PFSK-1 (cell line): Measurements from ENCODE around the gene COL1A2.

Experiments
- FOXP2 ChIP-seq: optimal IDR thresholded peaks from 2 replicates; pipeline ENCODE3; 2011; ENCODE audit warnings: borderline replicate concordance, control low read depth, inconsistent platforms; ENCODE audit not compliant: insufficient read depth; ENCODE audit errors: extremely low read length, extremely low read depth
- POLR2AphosphoS5 ChIP-seq: IDR thresholded peaks from 2 replicates; pipeline ENCODE4 v1.6.1; 2012; ENCODE audit warnings: low read depth, mild to moderate bottlenecking, control low read depth, low read length, moderate library complexity
- SIN3A ChIP-seq: IDR thresholded peaks from 2 replicates; pipeline ENCODE4 v1.6.1; 2012; ENCODE audit warnings: mild to moderate bottlenecking, low read length, moderate library complexity, borderline replicate concordance; ENCODE audit not compliant: insufficient read depth
- TAF1 ChIP-seq: IDR thresholded peaks from 2 replicates; pipeline ENCODE4 v1.6.1; 2012; ENCODE audit warnings: low read length, control low read depth, borderline replicate concordance; ENCODE audit not compliant: insufficient read depth
- TF ChIP-seq, protein P1 (sequence below), 2 experiments: IDR thresholded peaks; 2 replicates each; pipeline versions ENCODE4 v1.6.1 to v1.8.0; 2011 to 2012; ENCODE audit warnings: low read depth in 2 of 2, low read length in 2 of 2, control low read depth in 1 of 2, inconsistent platforms in 1 of 2, mild to moderate bottlenecking in 1 of 2, moderate library complexity in 1 of 2; ENCODE audit not compliant: insufficient read depth in 1 of 2

Gene COL1A2

DNA sequence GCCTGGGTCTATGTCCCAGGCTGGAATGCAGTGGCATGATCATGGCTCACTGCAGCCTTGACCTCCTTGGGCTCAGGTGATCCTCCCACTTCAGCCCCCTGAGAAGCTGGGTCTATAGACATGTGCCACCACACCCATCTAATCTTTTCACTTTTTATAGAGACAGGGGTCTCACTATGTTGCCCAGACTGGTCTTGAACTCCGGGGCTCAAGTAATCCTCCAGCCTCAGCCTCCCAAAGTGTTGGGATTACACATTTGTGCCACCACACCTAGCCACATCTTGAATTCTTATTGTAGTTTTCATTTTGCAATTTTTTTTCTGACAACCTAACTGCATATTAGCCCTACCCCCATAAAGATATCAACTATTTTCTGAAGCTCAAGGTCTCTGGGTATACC lies 18.4 kb upstream of the COL1A2 start:
- TF ChIP-seq POLR2AphosphoS5 (no peak), SIN3A (no peak)
- TF ChIP-seq, protein P1, sequence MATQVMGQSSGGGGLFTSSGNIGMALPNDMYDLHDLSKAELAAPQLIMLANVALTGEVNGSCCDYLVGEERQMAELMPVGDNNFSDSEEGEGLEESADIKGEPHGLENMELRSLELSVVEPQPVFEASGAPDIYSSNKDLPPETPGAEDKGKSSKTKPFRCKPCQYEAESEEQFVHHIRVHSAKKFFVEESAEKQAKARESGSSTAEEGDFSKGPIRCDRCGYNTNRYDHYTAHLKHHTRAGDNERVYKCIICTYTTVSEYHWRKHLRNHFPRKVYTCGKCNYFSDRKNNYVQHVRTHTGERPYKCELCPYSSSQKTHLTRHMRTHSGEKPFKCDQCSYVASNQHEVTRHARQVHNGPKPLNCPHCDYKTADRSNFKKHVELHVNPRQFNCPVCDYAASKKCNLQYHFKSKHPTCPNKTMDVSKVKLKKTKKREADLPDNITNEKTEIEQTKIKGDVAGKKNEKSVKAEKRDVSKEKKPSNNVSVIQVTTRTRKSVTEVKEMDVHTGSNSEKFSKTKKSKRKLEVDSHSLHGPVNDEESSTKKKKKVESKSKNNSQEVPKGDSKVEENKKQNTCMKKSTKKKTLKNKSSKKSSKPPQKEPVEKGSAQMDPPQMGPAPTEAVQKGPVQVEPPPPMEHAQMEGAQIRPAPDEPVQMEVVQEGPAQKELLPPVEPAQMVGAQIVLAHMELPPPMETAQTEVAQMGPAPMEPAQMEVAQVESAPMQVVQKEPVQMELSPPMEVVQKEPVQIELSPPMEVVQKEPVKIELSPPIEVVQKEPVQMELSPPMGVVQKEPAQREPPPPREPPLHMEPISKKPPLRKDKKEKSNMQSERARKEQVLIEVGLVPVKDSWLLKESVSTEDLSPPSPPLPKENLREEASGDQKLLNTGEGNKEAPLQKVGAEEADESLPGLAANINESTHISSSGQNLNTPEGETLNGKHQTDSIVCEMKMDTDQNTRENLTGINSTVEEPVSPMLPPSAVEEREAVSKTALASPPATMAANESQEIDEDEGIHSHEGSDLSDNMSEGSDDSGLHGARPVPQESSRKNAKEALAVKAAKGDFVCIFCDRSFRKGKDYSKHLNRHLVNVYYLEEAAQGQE (IDR thresholded peaks at IDR 0.05; ENCODE audit: insufficient read depth in 1 of 2, low read depth in 2 of 2, low read length in 2 of 2): no peak

DNA sequence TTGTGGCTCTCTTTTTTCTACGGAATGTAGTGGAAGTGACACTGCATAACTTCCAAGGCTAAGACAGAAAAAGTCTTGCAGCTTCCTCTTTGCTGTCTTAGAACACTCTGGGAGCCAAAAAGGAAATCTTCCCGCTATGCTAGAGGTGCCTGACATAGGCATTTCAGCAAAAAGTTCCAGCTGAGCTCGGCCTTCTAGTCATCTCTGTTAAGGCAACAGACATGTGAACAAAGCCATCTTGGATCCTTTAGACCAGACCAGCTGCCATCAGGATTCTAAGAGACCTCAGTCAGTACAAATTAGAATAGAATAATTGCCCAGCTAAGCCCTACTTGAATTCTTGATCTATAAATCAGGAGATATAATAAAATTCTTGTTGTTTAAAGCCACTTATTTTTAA lies 16.3 kb upstream of the COL1A2 start:
- TF ChIP-seq TAF1: no peak
- TF ChIP-seq FOXP2: no peak
- TF ChIP-seq, protein P1 (IDR thresholded peaks at IDR 0.05; ENCODE audit: insufficient read depth in 1 of 2, low read depth in 2 of 2, low read length in 2 of 2): no peak
- no peak for TF ChIP-seq SIN3A
- TF ChIP-seq POLR2AphosphoS5: no peak

DNA sequence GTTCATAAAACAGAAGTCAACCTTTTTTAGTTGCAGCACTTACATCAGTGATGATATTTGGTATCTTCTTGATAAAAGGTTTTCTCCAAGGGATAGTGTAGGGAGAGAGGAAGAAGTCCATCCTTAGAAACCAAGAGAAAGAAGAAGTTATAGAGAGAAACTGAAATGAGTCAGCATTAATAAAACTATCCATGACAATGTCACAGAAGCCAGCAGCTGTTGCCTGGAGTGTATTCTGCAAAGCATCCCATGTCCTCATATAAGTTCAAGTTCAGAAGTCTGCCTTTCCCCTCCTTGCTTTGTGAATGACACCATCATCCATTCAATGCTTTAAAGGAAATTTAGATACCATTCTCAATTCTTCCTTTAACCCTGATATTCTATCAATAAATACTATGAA lies 14.4 kb upstream of the COL1A2 start:
- TF ChIP-seq TAF1: no peak
- no peak for TF ChIP-seq FOXP2
- TF ChIP-seq, protein P1 (IDR thresholded peaks at IDR 0.05; ENCODE audit: insufficient read depth in 1 of 2, low read depth in 2 of 2, low read length in 2 of 2): no peak
- no peak for TF ChIP-seq SIN3A
- no peak for TF ChIP-seq POLR2AphosphoS5

DNA sequence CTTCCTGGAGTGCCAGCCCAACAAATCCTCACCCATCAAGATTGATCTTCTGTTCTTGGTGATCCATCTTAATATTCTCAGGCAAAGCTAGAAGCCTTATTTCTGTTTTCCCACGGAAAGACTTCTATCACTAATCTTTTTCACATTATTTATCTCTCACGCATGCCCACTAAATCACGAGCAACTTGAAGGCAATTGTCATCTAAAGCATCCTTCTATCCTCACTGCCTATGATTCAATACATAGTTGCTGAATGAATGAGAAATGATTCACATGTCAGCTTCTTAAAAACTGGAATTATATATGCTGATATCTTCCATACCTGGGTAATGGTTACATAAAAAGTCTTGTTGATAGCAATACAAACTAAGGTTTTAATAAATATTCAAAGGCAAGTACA lies 12.6 kb upstream of the COL1A2 start:
- TF ChIP-seq, protein P1 (IDR thresholded peaks at IDR 0.05; ENCODE audit: insufficient read depth in 1 of 2, low read depth in 2 of 2, low read length in 2 of 2): no peak
- TF ChIP-seq FOXP2: no peak
- TF ChIP-seq SIN3A: no peak
- no peak for TF ChIP-seq TAF1
- no peak for TF ChIP-seq POLR2AphosphoS5

DNA sequence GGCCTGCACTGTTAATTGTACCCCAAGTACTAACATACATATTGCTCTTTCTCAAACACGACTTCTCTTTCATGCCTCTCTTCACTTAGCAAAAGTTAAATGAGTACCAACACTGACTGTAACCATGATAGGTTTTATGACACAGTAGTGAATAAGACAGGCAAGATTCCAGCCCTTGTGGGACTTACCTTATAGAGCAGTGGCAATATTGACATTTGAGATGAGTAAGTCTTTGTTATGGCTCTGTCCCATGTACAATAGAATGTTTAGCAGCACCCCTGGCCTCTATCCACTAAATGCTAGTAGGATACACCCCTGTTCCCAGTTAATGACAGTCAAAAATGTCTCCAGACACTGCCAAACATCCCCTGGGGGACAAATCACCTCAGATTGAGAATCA lies 11.9 kb upstream of the COL1A2 start:
- TF ChIP-seq, protein P1 (IDR thresholded peaks at IDR 0.05; ENCODE audit: insufficient read depth in 1 of 2, low read depth in 2 of 2, low read length in 2 of 2): no peak
- TF ChIP-seq FOXP2: no peak
- no peak for TF ChIP-seq POLR2AphosphoS5
